Tibial artery (tissue), 4 donors: ENCODE measurements around the gene CENPF.
"Not testable (repeated sequence)": the region's sequence is repeated elsewhere in the genome, so short reads cannot be mapped to it uniquely, and the experiment has no call there.

Experiments
- DNase-seq, 2 donors: peaks; one replicate each; pipeline ENCODE4 v3.0.0-alpha.2; 2019
- H3K27ac ChIP-seq, 2 donors: fragments of 200-600 bp; sonication (generic) in 1 of 2; 1 replicate in 1 of 2; 2 replicates in 1 of 2; pipeline ENCODE4 v1.5.1; 2018 to 2019; ENCODE audit warnings: mild to moderate bottlenecking in 1 of 2
- H3K27me3 ChIP-seq, 2 donors: fragments of 200-600 bp; sonication (generic) in 1 of 2; one replicate each; pipeline versions ENCODE4 v1.5.1 to v1.6.0; 2016 to 2019
- H3K36me3 ChIP-seq, 3 donors: fragments of 200-600 bp; sonication (generic) in 2 of 3; one replicate each; pipeline ENCODE4 v1.5.1; 2016 to 2019; ENCODE audit warnings: mild to moderate bottlenecking in 2 of 3
- H3K4me1 ChIP-seq, 4 donors: fragments of 200-600 bp; sonication (generic) in 2 of 4; 1 replicate in 3 of 4; 2 replicates in 1 of 4; pipeline ENCODE4 v1.5.1; 2016 to 2019
- H3K4me3 ChIP-seq, 2 donors: fragments of 200-600 bp; sonication (generic) in 1 of 2; 1 replicate in 1 of 2; 2 replicates in 1 of 2; pipeline ENCODE4 v1.5.1; 2018 to 2019; ENCODE audit warnings: mild to moderate bottlenecking in 2 of 2
- H3K9me3 ChIP-seq, 3 donors: fragments of 200-600 bp; sonication (generic) in 1 of 3; one replicate each; pipeline ENCODE4 v1.5.1; 2016 to 2019
- intact Hi-C: fragments of 100-400 bp; cut with DNase I; formaldehyde crosslinking; loops from one replicate; pipeline ENCODE4 v1.15.0; 2023; ENCODE audit warnings: low total_unique reads
- TF ChIP-seq, protein P1 (sequence below), 2 experiments: fragments of 200-600 bp in 1 of 2; fragments of 450-650 bp in 1 of 2; IDR thresholded peaks; one replicate each; pipeline ENCODE4 v1.5.1; 2017 to 2019; ENCODE audit warnings: antibody characterized with exemption in 2 of 2, mild to moderate bottlenecking in 1 of 2, moderate library complexity in 1 of 2

CENPF gene

GRCh38 chr1:214604523-214604922 is 1.5 kb downstream of the CENPF start:
- Histone ChIP-seq H3K27me3 (no peaks in the 10 kb centered on the region), H3K4me3 (no peak overlapping the region), H3K9me3 (no peaks in the 10 kb centered on the region), H3K4me1 (peaks cover 0 to 14% (median 6%) of the 10 kb centered on the region in 4 donors), H3K27ac (no peak overlapping the region), H3K36me3 (no peaks in the 10 kb centered on the region)
- intact Hi-C loops: loop anchor here (10.0 kb wide), 1 partner anchor 350 kb away; no protein-coding TSS in a partner anchor
- DNase-seq: no peak
- TF ChIP-seq, protein P1, sequence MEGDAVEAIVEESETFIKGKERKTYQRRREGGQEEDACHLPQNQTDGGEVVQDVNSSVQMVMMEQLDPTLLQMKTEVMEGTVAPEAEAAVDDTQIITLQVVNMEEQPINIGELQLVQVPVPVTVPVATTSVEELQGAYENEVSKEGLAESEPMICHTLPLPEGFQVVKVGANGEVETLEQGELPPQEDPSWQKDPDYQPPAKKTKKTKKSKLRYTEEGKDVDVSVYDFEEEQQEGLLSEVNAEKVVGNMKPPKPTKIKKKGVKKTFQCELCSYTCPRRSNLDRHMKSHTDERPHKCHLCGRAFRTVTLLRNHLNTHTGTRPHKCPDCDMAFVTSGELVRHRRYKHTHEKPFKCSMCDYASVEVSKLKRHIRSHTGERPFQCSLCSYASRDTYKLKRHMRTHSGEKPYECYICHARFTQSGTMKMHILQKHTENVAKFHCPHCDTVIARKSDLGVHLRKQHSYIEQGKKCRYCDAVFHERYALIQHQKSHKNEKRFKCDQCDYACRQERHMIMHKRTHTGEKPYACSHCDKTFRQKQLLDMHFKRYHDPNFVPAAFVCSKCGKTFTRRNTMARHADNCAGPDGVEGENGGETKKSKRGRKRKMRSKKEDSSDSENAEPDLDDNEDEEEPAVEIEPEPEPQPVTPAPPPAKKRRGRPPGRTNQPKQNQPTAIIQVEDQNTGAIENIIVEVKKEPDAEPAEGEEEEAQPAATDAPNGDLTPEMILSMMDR (IDR thresholded peaks at IDR 0.05): no peak

DNA sequence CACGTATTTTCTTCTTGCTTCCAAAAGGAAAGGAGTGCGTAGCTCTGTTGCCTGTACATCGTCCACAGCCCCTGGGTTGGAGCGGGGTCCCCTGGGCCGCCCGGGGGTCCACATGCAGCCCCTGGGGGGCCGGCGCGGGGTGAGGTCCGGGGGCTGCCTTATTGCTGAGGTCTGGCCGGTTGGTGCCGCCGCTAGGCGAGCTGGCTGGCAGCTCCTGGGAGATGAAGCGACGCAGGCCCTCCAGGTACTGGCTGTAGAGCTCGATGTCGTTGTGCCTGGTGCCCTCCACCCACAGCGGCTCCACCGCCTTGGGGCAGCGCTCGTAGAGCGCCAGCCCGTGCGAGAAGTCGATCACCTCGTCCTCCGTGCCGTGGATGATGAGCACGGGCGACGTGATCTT is 2.5 kb downstream of the CENPF start:
- not testable (repeated sequence) for H3K9me3 ChIP-seq, H3K27ac ChIP-seq, H3K36me3 ChIP-seq, H3K27me3 ChIP-seq, H3K4me3 ChIP-seq, DNase-seq
- intact Hi-C loops: loop anchor here (10.0 kb wide), 1 partner anchor 351 kb away; no protein-coding TSS in a partner anchor
- peaks cover 0 to 14% (median 6%) of the 10 kb centered on the region in 4 donors for H3K4me1 ChIP-seq

- DNase-seq, H3K4me3 ChIP-seq: not testable (repeated sequence)
- intact Hi-C loops: loop anchor here (10.0 kb wide), 1 partner anchor 351 kb away; no protein-coding TSS in a partner anchor
These were observed 3.2 kb downstream of the CENPF start for GRCh38 chr1:214605933-214606925.

GRCh38 chr1:214607492-214608215 is 4.7 kb downstream of the CENPF start:
- H3K27ac ChIP-seq, H3K27me3 ChIP-seq, DNase-seq, H3K4me1 ChIP-seq, H3K36me3 ChIP-seq, H3K4me3 ChIP-seq, H3K9me3 ChIP-seq: not testable (repeated sequence)
- intact Hi-C loops: loop anchor here (10.0 kb wide), 1 partner anchor 353 kb away; no protein-coding TSS in a partner anchor

More at GRCh38 chr1:214605933-214606925, 3.2 kb downstream of the CENPF start:
- peaks cover 0 to 14% (median 6%) of the 10 kb centered on the region in 4 donors for H3K4me1 ChIP-seq
- H3K36me3 ChIP-seq, H3K9me3 ChIP-seq, H3K27ac ChIP-seq, H3K27me3 ChIP-seq: not testable (repeated sequence)

DNA sequence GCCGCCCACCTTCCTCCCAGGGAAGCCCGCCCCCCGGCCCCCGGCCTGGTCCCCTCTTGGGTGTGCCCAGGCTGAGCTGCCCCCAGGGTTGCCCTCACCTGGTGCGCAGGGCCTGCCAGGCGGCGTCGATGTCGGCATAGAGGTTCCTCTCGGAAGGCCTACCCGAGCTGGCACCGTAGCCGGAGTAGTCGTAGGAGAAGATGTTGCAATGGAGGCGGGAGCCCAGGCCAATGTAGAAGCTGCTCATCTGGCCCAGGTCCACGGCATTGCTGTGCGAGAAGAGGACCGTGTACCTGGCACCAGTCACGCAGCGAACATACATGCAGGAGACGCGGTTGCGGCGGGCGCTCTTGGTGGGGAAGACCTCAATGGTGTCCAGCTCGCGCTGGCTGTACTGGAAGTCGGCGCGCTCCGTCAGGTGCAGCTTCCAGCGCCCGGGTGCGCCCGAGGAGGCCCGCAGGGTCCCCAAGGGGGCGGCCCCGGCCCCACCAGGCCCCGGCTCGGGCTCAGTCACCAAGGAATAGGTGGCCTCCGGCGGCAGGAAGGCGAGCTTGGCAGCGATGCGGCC is 5.3 kb downstream of the CENPF start:
- not testable (repeated sequence) for H3K4me1 ChIP-seq, H3K36me3 ChIP-seq, H3K4me3 ChIP-seq, H3K9me3 ChIP-seq, H3K27me3 ChIP-seq, DNase-seq, H3K27ac ChIP-seq
- intact Hi-C loops: loop anchor here (10.0 kb wide), 1 partner anchor 353 kb away; no protein-coding TSS in a partner anchor

DNA sequence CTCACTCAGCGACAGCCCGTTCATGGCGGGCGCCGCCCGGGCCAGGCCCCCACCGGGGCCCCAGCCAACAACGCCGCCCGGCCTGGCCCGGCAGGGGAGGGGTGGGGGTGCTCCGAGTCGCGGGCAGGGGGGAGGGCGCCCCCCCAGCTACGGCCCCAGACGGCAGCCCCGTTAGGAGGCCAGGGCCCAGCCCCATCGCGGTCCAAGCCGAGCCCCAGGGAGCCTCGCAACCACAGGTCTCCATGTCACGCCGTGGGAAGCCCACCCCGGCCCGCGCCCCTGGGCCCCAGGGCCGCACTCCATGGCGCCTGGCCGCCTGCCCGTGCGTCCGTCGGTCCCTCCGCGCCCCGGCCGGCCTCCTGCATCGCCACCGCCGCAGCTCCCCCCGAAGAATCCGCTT is 5.8 kb downstream of the CENPF start:
- not testable (repeated sequence) for H3K4me1 ChIP-seq, H3K9me3 ChIP-seq, H3K27ac ChIP-seq, DNase-seq, H3K36me3 ChIP-seq, H3K27me3 ChIP-seq, H3K4me3 ChIP-seq
- intact Hi-C loops: loop anchor here (10.0 kb wide), 1 partner anchor 354 kb away; no protein-coding TSS in a partner anchor

GRCh38 chr1:214609692-214610091 is 6.7 kb downstream of the CENPF start:
- Histone ChIP-seq H3K36me3 (no peaks in the 10 kb centered on the region), H3K9me3 (no peaks in the 10 kb centered on the region), H3K27ac (no peak overlapping the region), H3K4me1 (no peaks in the 10 kb centered on the region), H3K27me3 (no peaks in the 10 kb centered on the region), H3K4me3 (no peak overlapping the region)
- intact Hi-C loops: loop anchor here (10.0 kb wide), 1 partner anchor 355 kb away; no protein-coding TSS in a partner anchor
- DNase-seq: no peak
- TF ChIP-seq, protein P1 (IDR thresholded peaks at IDR 0.05): no peak

DNA sequence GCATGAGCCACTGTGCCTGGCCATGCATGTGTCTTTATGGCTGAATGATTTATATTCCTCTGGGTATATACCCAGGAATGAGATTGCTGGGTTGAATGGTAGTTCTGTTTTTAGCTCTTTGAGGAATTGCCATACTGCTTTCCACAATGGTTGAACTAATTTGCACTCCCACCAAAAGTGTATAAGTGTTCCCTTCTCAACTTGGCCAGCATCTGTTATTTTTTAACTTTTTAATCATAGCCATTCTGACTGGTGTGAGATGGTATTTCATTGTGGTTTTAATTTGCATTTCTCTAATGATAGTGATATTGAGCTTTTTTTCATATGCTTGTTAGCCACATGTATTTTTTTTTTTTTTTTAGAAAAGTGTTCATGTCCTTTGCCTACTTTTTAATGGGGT is 7.1 kb downstream of the CENPF start:
- H3K27ac ChIP-seq, H3K27me3 ChIP-seq, H3K9me3 ChIP-seq, H3K36me3 ChIP-seq, H3K4me3 ChIP-seq, DNase-seq, intact Hi-C loops, H3K4me1 ChIP-seq: not testable (repeated sequence)
